ENCODE measurements around the gene CA10. TPM values are rescaled to one million over a fixed set of nuclear protein-coding genes. Genes with fewer than 3 reads are reported as not detected.

The CA10 gene
- total and polyA plus RNA-seq, 2 experiments from 2014 or later = not detected

- Histone ChIP-seq H3K27me3 (replicated peaks; ENCODE audit: insufficient read depth) (no peaks in the 10 kb centered on the region), H3K4me1 (ENCODE audit: insufficient read depth) (no peaks in the 10 kb centered on the region), H3K79me2 (ENCODE audit: insufficient read depth) (no peaks in the 10 kb centered on the region), H3K4me2 (ENCODE audit: unreplicated experiment) (no peak overlapping the region), H4K20me1 (ENCODE audit: insufficient read depth) (no peaks in the 10 kb centered on the region), H3K4me3 (no peak overlapping the region), H3K9me3 (ENCODE audit: low read depth) (no peaks in the 10 kb centered on the region), H3K36me3 (ENCODE audit: low read depth) (no peaks in the 10 kb centered on the region), H3K27ac (no peak overlapping the region), H3K9ac (no peak overlapping the region), H3K9me2 (ENCODE audit: insufficient read depth) (no peaks in the 10 kb centered on the region), H2AFZ (no peak overlapping the region), H3F3A (ENCODE audit: insufficient read depth) (no peaks in the 10 kb centered on the region)
- WGBS, 2 experiments (ENCODE audit: low coverage in 1 of 2, low lambda C conversion rate in 2 of 2, missing lambda C conversion rate in 2 of 2) = 48 to 53% methylated on average over 3 of the region's 3 CpGs
- in situ Hi-C loops (cut with MboI) = no loop called here
- no peak for TF ChIP-seq EZH2 (IDR thresholded peaks at IDR 0.05; ENCODE audit: insufficient read depth, poor library complexity, severe bottlenecking)
- no peak for TF ChIP-seq EZH2phosphoT487 (IDR thresholded peaks at IDR 0.05; ENCODE audit: insufficient read depth, low read depth)
- DNase-seq = no peak
These were observed 470.6 kb downstream of the CA10 start for GRCh38 chr17:51687887-51688286.

GRCh38 chr17:51685287-51685909 is 473.1 kb downstream of the CA10 start:
- TF ChIP-seq EZH2 (IDR thresholded peaks at IDR 0.05; ENCODE audit: insufficient read depth, poor library complexity, severe bottlenecking) (no peak), EZH2phosphoT487 (IDR thresholded peaks at IDR 0.05; ENCODE audit: insufficient read depth, low read depth) (no peak)
- in situ Hi-C loops (cut with MboI) = no loop called here
- Histone ChIP-seq H3K36me3 (ENCODE audit: low read depth) (no peaks in the 10 kb centered on the region), H3K4me1 (ENCODE audit: insufficient read depth) (no peaks in the 10 kb centered on the region), H4K20me1 (ENCODE audit: insufficient read depth) (no peaks in the 10 kb centered on the region), H3K9me2 (ENCODE audit: insufficient read depth) (no peaks in the 10 kb centered on the region), H3F3A (ENCODE audit: insufficient read depth) (no peaks in the 10 kb centered on the region), H3K9me3 (ENCODE audit: low read depth) (no peaks in the 10 kb centered on the region), H3K4me3 (no peak overlapping the region), H3K9ac (no peak overlapping the region), H3K27me3 (replicated peaks; ENCODE audit: insufficient read depth) (no peaks in the 10 kb centered on the region), H2AFZ (no peak overlapping the region), H3K79me2 (ENCODE audit: insufficient read depth) (no peaks in the 10 kb centered on the region), H3K4me2 (ENCODE audit: unreplicated experiment) (no peak overlapping the region), H3K27ac (no peak overlapping the region)
- no peak for DNase-seq
- 0% methylated on average over 2 of the region's 2 CpGs for WGBS, 2 experiments (ENCODE audit: low coverage in 1 of 2, low lambda C conversion rate in 2 of 2, missing lambda C conversion rate in 2 of 2)

DNA sequence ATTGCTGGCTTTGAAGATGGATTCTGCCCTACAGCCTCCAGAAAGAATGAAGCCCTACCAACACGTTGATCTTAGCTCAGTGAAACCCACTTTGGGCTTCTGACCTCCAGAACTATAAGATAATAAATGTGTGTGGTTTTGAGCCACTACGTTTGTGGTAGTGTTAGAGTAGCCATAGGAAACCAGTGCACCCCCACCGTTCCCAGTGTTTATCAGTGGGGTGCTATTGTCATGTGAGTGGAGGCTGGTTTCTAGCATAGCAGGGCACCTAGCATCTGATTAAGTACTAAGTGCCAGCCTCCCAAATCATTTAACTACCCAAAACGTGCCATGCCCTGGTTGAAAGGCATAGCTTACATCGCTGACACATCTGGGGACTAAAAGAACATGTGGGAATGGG is 474.3 kb downstream of the CA10 start:
- TF ChIP-seq EZH2phosphoT487 (IDR thresholded peaks at IDR 0.05; ENCODE audit: insufficient read depth, low read depth) (no peak), EZH2 (IDR thresholded peaks at IDR 0.05; ENCODE audit: insufficient read depth, poor library complexity, severe bottlenecking) (no peak)
- no peaks in the 10 kb centered on the region for H3F3A ChIP-seq (ENCODE audit: insufficient read depth)
- H3K27me3 ChIP-seq (replicated peaks; ENCODE audit: insufficient read depth) = no peaks in the 10 kb centered on the region
- no peaks in the 10 kb centered on the region for H3K4me1 ChIP-seq (ENCODE audit: insufficient read depth)
- H3K4me3 ChIP-seq = no peak overlapping the region
- H3K4me2 ChIP-seq (ENCODE audit: unreplicated experiment) = no peak overlapping the region
- no peak for DNase-seq
- in situ Hi-C loops (cut with MboI) = no loop called here
- no peaks in the 10 kb centered on the region for H3K9me3 ChIP-seq (ENCODE audit: low read depth)
- H3K9me2 ChIP-seq (ENCODE audit: insufficient read depth) = no peaks in the 10 kb centered on the region
- no peak overlapping the region for H3K9ac ChIP-seq
- H4K20me1 ChIP-seq (ENCODE audit: insufficient read depth) = no peaks in the 10 kb centered on the region
- 8 to 13% methylated on average over 5 of the region's 5 CpGs for WGBS, 2 experiments (ENCODE audit: low coverage in 1 of 2, low lambda C conversion rate in 2 of 2, missing lambda C conversion rate in 2 of 2)
- H3K36me3 ChIP-seq (ENCODE audit: low read depth) = no peaks in the 10 kb centered on the region
- no peak overlapping the region for H3K27ac ChIP-seq
- no peaks in the 10 kb centered on the region for H3K79me2 ChIP-seq (ENCODE audit: insufficient read depth)
- H2AFZ ChIP-seq = no peak overlapping the region

- Histone ChIP-seq H3K9me2 (ENCODE audit: insufficient read depth) (no peaks in the 10 kb centered on the region), H3K9ac (no peak overlapping the region), H3K27me3 (replicated peaks; ENCODE audit: insufficient read depth) (no peaks in the 10 kb centered on the region), H3K4me1 (ENCODE audit: insufficient read depth) (no peaks in the 10 kb centered on the region), H3F3A (ENCODE audit: insufficient read depth) (no peaks in the 10 kb centered on the region), H3K4me3 (no peak overlapping the region), H3K9me3 (ENCODE audit: low read depth) (no peaks in the 10 kb centered on the region), H4K20me1 (ENCODE audit: insufficient read depth) (no peaks in the 10 kb centered on the region), H3K4me2 (ENCODE audit: unreplicated experiment) (no peak overlapping the region), H3K79me2 (ENCODE audit: insufficient read depth) (no peaks in the 10 kb centered on the region), H3K27ac (no peak overlapping the region), H3K36me3 (ENCODE audit: low read depth) (no peaks in the 10 kb centered on the region), H2AFZ (no peak overlapping the region)
- no peak for DNase-seq
- in situ Hi-C loops (cut with MboI) = no loop called here
- 39 to 47% methylated on average over 10 of the region's 10 CpGs for WGBS, 2 experiments (ENCODE audit: low coverage in 1 of 2, low lambda C conversion rate in 2 of 2, missing lambda C conversion rate in 2 of 2)
- TF ChIP-seq EZH2phosphoT487 (IDR thresholded peaks at IDR 0.05; ENCODE audit: insufficient read depth, low read depth) (no peak), EZH2 (IDR thresholded peaks at IDR 0.05; ENCODE audit: insufficient read depth, poor library complexity, severe bottlenecking) (no peak)
These were observed 475.2 kb downstream of the CA10 start for GRCh38 chr17:51683291-51683690.

- in situ Hi-C loops (cut with MboI) = no loop called here
- no peaks in the 10 kb centered on the region for H3K36me3 ChIP-seq (ENCODE audit: low read depth)
- H2AFZ ChIP-seq = no peak overlapping the region
- no peaks in the 10 kb centered on the region for H3F3A ChIP-seq (ENCODE audit: insufficient read depth)
- 25 to 26% methylated on average over 5 of the region's 5 CpGs for WGBS, 2 experiments (ENCODE audit: low coverage in 1 of 2, low lambda C conversion rate in 2 of 2, missing lambda C conversion rate in 2 of 2)
- H3K79me2 ChIP-seq (ENCODE audit: insufficient read depth) = no peaks in the 10 kb centered on the region
- no peak for DNase-seq
- no peak overlapping the region for H3K4me2 ChIP-seq (ENCODE audit: unreplicated experiment)
- no peaks in the 10 kb centered on the region for H4K20me1 ChIP-seq (ENCODE audit: insufficient read depth)
- no peaks in the 10 kb centered on the region for H3K27me3 ChIP-seq (replicated peaks; ENCODE audit: insufficient read depth)
- no peaks in the 10 kb centered on the region for H3K9me3 ChIP-seq (ENCODE audit: low read depth)
- H3K4me3 ChIP-seq = no peak overlapping the region
- no peaks in the 10 kb centered on the region for H3K4me1 ChIP-seq (ENCODE audit: insufficient read depth)
- H3K27ac ChIP-seq = no peak overlapping the region
- H3K9ac ChIP-seq = no peak overlapping the region
- no peaks in the 10 kb centered on the region for H3K9me2 ChIP-seq (ENCODE audit: insufficient read depth)
- TF ChIP-seq EZH2phosphoT487 (IDR thresholded peaks at IDR 0.05; ENCODE audit: insufficient read depth, low read depth) = no peak
- no peak for TF ChIP-seq EZH2 (IDR thresholded peaks at IDR 0.05; ENCODE audit: insufficient read depth, poor library complexity, severe bottlenecking)
These were observed 476.4 kb downstream of the CA10 start for GRCh38 chr17:51682115-51682514.
